B cell (primary cell): Measurements from ENCODE around the gene NECAP2. TPM values are rescaled to one million over a fixed set of nuclear protein-coding genes. Genes with fewer than 3 reads are reported as not detected.
"Not testable (repeated sequence)": the region's sequence is repeated elsewhere in the genome, so short reads cannot be mapped to it uniquely, and the experiment has no call there.

ENCODE experiments used
- ATAC-seq: fragments of 200-7000 bp; cut with Tn5 transposase; one replicate; pipeline ENCODE4 v1.10.0; 2021; ENCODE audit warnings: low read depth, mild to moderate bottlenecking, moderate number of reproducible peaks, moderate library complexity
- CTCF ChIA-PET: fragments of 350-600 bp; sonication (Branson Sonifier 250); formaldehyde crosslinking; loops from one replicate; lab custom pipeline; 2021; ENCODE audit warnings: antibody characterized with exemption, inconsistent platforms; lab: Charles Lee
- POLR2A ChIA-PET: fragments of 350-600 bp; sonication (Branson Sonifier 250); formaldehyde crosslinking; loops from one replicate; lab custom pipeline; 2021; ENCODE audit warnings: antibody characterized with exemption; lab: Charles Lee
- DNase-seq: peaks from one replicate; pipeline ENCODE4 v3.0.0; 2013
- H2AFZ ChIP-seq: 2 replicates; pipeline ENCODE4 v1.6.1; 2012; ENCODE audit warnings: mild to moderate bottlenecking, low read depth, low read length; ENCODE audit not compliant: insufficient read depth, poor library complexity, severe bottlenecking
- H3K27ac ChIP-seq, 2 donors: 1 replicate in 1 of 2; 2 replicates in 1 of 2; pipeline ENCODE4 v1.5.1; 2012 to 2013; ENCODE audit warnings: low read length in 2 of 2, mild to moderate bottlenecking in 2 of 2, moderate library complexity in 1 of 2
- H3K27me3 ChIP-seq, 4 experiments: fragments of 200-600 bp in 1 of 4; sonication (generic) in 1 of 4; replicated peaks in 1 of 4; 1 replicate in 2 of 4; 2 replicates in 2 of 4; pipeline versions ENCODE4 v1.6.1 to v1.7.0; 2013 to 2016; ENCODE audit warnings: low read length in 3 of 4, mild to moderate bottlenecking in 2 of 4, mixed read lengths in 1 of 4, moderate library complexity in 1 of 4; ENCODE audit not compliant: insufficient read depth in 4 of 4, control insufficient read depth in 3 of 4; ENCODE audit errors: control extremely low read depth in 1 of 4
- H3K36me3 ChIP-seq, 2 experiments: replicated peaks in 1 of 2; 1 replicate in 1 of 2; 2 replicates in 1 of 2; pipeline versions ENCODE4 v1.6.1 to v1.7.1; 2013; ENCODE audit warnings: low read length in 1 of 2; ENCODE audit not compliant: insufficient read depth in 2 of 2, control insufficient read depth in 1 of 2; ENCODE audit errors: control extremely low read depth in 1 of 2, extremely low read depth in 1 of 2
- H3K4me1 ChIP-seq, 2 donors: fragments of 200-600 bp in 1 of 2; sonication (generic) in 1 of 2; 1 replicate in 1 of 2; 2 replicates in 1 of 2; pipeline versions ENCODE4 v1.5.1 to v1.6.1; 2013 to 2017; ENCODE audit warnings: low read length in 2 of 2; ENCODE audit not compliant: control insufficient read depth in 2 of 2, insufficient read depth in 2 of 2
- H3K4me2 ChIP-seq: replicated peaks from 2 replicates; pipeline ENCODE3; 2012; ENCODE audit warnings: mild to moderate bottlenecking, low read depth, low read length; ENCODE audit not compliant: poor library complexity, severe bottlenecking
- H3K4me3 ChIP-seq, 5 experiments: fragments of 200-600 bp in 1 of 5; sonication (generic) in 1 of 5; 1 replicate in 3 of 5; 2 replicates in 2 of 5; pipeline versions ENCODE4 v1.5.1 to v1.7.0; 2011 to 2016; ENCODE audit warnings: low read length in 4 of 5, mild to moderate bottlenecking in 4 of 5, low read depth in 2 of 5, control low read depth in 1 of 5, moderate library complexity in 1 of 5; ENCODE audit not compliant: insufficient read depth in 1 of 5; ENCODE audit errors: control extremely low read depth in 1 of 5, extremely low read depth in 1 of 5
- H3K79me2 ChIP-seq: fragments of 200-600 bp; sonication (generic); one replicate; pipeline ENCODE4 v1.6.0; 2016; ENCODE audit warnings: low read length; ENCODE audit not compliant: control insufficient read depth, insufficient read depth
- H3K9ac ChIP-seq: fragments of 200-600 bp; sonication (generic); 2 replicates; pipeline ENCODE4 v1.6.1; 2017; ENCODE audit warnings: mild to moderate bottlenecking, low read length, moderate library complexity
- H3K9me3 ChIP-seq, 3 donors: one replicate each; pipeline versions ENCODE4 v1.6.1 to v1.7.1; 2013; ENCODE audit warnings: low read length in 2 of 3; ENCODE audit not compliant: control insufficient read depth in 2 of 3, insufficient read depth in 1 of 3; ENCODE audit errors: control extremely low read depth in 1 of 3
- H4K20me1 ChIP-seq: 2 replicates; pipeline ENCODE4 v1.6.0; 2012; ENCODE audit warnings: mild to moderate bottlenecking, low read length; ENCODE audit not compliant: insufficient read depth, control insufficient read depth, poor library complexity, severe bottlenecking
- H3K27ac Mint-ChIP-seq: one replicate; pipeline ENCODE4 v1.8.0; 2021; ENCODE audit warnings: mixed read lengths
- H3K27me3 Mint-ChIP-seq: one replicate; pipeline ENCODE4 v1.8.0; 2021; ENCODE audit warnings: mixed read lengths
- H3K4me1 Mint-ChIP-seq: one replicate; pipeline ENCODE4 v1.8.0; 2021; ENCODE audit warnings: mixed read lengths
- H3K4me3 Mint-ChIP-seq: one replicate; pipeline ENCODE4 v1.8.0; 2021; ENCODE audit warnings: mixed read lengths
- H3K9me3 Mint-ChIP-seq: one replicate; pipeline ENCODE4 v1.8.0; 2022; ENCODE audit warnings: mixed read lengths; ENCODE audit not compliant: insufficient read depth
- EZH2 ChIP-seq: IDR thresholded peaks from 2 replicates; pipeline ENCODE4 v1.6.1; 2012; ENCODE audit warnings: borderline replicate concordance, low read depth, mild to moderate bottlenecking, moderate library complexity, low read length; ENCODE audit not compliant: insufficient read depth, poor library complexity, severe bottlenecking
- WGBS: methylation state at CpG from one replicate; pipeline ENCODE4 v1.1.5; 2013; ENCODE audit warnings: missing lambda C conversion rate; ENCODE audit not compliant: insufficient coverage; 5-methylcytosine and 5-hydroxymethylcytosine counted together
- intact Hi-C: fragments of 100-400 bp; cut with micrococcal nuclease; formaldehyde crosslinking; loops from one replicate; pipeline ENCODE4 v1.10.0; 2022
- polyA plus RNA-seq: library from polyadenylated mRNA; depleted of rRNA; stranded (reverse); fragments of >200 nt; gene quantifications from 2 replicates; pipeline ENCODE4 v1.2.3, GENCODE V29; 2012
- total RNA-seq, 2 donors: library from RNA; stranded (reverse); fragments of 120-200 nt in 1 of 2; gene quantifications; 1 replicate in 1 of 2; 2 replicates in 1 of 2; pipeline versions ENCODE4 v1.2.3 to v1.2.4, GENCODE V29; 2013 to 2022
- TF ChIP-seq, protein P1 (sequence below): fragments of 200-600 bp; IDR thresholded peaks from one replicate; pipeline ENCODE4 v1.8.0; 2022; ENCODE audit warnings: antibody characterized with exemption, mild to moderate bottlenecking

Gene NECAP2
- total and polyA plus RNA-seq, 2 donors (not counting 1 experiment from before 2014, with no cell fraction given) = 77.3 to 81.5 TPM

DNA sequence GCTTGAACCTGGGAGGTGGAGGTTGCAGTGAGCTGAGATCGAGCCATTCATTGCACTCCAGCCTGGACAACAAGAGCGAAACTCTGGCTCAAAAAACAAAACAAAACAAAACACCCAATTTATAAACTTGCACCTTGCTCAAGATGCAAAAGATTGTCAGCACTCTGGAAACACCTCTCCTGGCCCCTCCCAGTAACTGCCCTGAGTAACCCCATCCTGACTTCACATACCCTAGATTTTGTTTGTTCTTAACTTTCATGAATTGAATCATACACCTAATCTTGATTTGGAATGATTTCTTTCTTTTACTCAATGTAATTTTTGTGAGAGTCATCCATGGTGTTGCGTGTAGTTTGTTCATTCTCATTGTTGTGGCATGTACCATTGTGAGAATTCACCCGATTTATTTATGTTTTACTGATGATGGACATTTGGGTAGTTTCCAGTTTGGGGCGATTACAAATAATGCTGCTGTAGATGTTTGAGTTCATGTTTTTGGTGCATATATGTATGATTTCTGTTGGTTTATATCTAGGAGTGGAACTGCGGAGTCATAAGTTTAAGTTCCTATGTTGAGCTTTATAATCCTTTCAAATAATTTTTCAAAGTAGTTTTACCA, 10.4 kb downstream of the NECAP2 start:
- CTCF ChIA-PET = interaction anchor here (2.7 kb wide), 1 partner anchor 11 kb away, joined by 17 read pairs; the partner anchor contains the start of gene NECAP2
- Mint-ChIP-seq H3K4me3 (no peak overlapping the region), H3K27me3 (no peaks in the 10 kb centered on the region), H3K4me1 (peaks cover 20% of the 10 kb centered on the region), H3K27ac (peak overlapping the region; percentile 63), H3K9me3 (no peaks in the 10 kb centered on the region)
- H3K27me3 ChIP-seq = no peaks in the 10 kb centered on the region
- no peak overlapping the region for H2AFZ ChIP-seq
- intact Hi-C loops = no loop called here
- no peak for TF ChIP-seq EZH2
- TF ChIP-seq, protein P1, sequence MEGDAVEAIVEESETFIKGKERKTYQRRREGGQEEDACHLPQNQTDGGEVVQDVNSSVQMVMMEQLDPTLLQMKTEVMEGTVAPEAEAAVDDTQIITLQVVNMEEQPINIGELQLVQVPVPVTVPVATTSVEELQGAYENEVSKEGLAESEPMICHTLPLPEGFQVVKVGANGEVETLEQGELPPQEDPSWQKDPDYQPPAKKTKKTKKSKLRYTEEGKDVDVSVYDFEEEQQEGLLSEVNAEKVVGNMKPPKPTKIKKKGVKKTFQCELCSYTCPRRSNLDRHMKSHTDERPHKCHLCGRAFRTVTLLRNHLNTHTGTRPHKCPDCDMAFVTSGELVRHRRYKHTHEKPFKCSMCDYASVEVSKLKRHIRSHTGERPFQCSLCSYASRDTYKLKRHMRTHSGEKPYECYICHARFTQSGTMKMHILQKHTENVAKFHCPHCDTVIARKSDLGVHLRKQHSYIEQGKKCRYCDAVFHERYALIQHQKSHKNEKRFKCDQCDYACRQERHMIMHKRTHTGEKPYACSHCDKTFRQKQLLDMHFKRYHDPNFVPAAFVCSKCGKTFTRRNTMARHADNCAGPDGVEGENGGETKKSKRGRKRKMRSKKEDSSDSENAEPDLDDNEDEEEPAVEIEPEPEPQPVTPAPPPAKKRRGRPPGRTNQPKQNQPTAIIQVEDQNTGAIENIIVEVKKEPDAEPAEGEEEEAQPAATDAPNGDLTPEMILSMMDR = no peak
- ATAC-seq = no peak
- no peak for DNase-seq
- POLR2A ChIA-PET = interaction anchor here (1.4 kb wide), 1 partner anchor 10 kb away, joined by 4 read pairs; the partner anchor contains the start of gene NECAP2
- H4K20me1 ChIP-seq = peaks cover 60% of the 10 kb centered on the region
- H3K27ac ChIP-seq = no peak overlapping the region
- WGBS = 86% methylated on average over 4 of the region's 6 CpGs
- no peak overlapping the region for H3K4me2 ChIP-seq
- peaks cover 0 to 6% of the 10 kb centered on the region in 2 donors for H3K4me1 ChIP-seq
- peaks cover 66% of the 10 kb centered on the region for H3K79me2 ChIP-seq
- H3K9ac ChIP-seq = no peak overlapping the region
- peaks cover 5 to 80% of the 10 kb centered on the region in 2 experiments for H3K36me3 ChIP-seq
- H3K4me3 ChIP-seq = no peak overlapping the region
- H3K9me3 ChIP-seq = no peaks in the 10 kb centered on the region

DNA sequence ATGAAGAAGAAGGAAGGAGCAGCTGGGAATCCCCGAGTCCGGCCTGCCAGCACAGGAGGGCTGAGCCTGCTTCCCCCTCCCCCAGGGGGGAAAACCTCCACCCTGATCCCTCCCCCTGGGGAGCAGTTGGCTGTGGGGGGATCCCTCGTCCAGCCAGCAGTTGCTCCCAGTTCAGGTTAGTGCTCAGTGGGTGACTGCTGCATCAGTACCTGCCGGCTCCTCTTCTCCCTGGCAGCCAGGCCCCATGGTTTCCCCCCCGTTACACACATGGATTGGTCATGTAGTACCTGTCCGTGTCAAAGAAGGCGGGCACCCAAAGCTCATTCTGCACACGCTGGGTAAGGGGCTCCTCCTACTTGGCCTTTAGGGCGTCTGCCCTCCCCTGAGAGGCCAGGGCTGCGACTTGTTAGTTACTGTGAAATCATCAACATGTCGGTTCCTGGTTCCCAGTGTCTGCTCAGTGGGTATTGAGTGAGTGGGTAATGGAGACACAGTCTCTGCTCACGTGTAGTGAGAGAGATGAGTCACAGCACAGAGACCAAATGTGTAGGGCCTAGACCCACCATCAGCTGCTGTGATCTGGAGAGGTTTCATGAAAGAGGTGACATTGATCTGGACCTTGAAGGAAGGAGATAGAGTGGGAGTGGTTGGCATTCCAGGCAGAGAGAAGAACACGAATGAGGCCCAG, 11.5 kb downstream of the NECAP2 start:
- ATAC-seq (peak; percentile 24), DNase-seq (peak; percentile 23)
- Histone ChIP-seq H3K4me3 (no peak overlapping the region), H3K9me3 (no peaks in the 10 kb centered on the region), H3K36me3 (peaks cover 6 to 82% of the 10 kb centered on the region in 2 experiments), H3K27ac (peak overlapping the region in 1 of 2 donors; percentile 34), H3K9ac (no peak overlapping the region), H3K27me3 (no peaks in the 10 kb centered on the region), H2AFZ (no peak overlapping the region), H3K4me1 (peaks cover 0 to 6% of the 10 kb centered on the region in 2 donors), H3K4me2 (no peak overlapping the region), H4K20me1 (peaks cover 57% of the 10 kb centered on the region), H3K79me2 (peaks cover 56% of the 10 kb centered on the region)
- ChIA-PET POLR2A (interaction anchor here (0.6 kb wide), 1 partner anchor 155 kb away, joined by 3 read pairs; no protein-coding TSS in a partner anchor), CTCF (interaction anchor here (0.9 kb wide), 1 partner anchor 13 kb away, joined by 3 read pairs; no protein-coding TSS in a partner anchor)
- intact Hi-C loops = no loop called here
- TF ChIP-seq EZH2 = no peak
- TF ChIP-seq, protein P1 = no peak
- no peak overlapping the region for H3K4me3 Mint-ChIP-seq
- peaks cover 20% of the 10 kb centered on the region for H3K4me1 Mint-ChIP-seq
- no peaks in the 10 kb centered on the region for H3K9me3 Mint-ChIP-seq
- H3K27ac Mint-ChIP-seq = peak overlapping the region; percentile 16
- no peaks in the 10 kb centered on the region for H3K27me3 Mint-ChIP-seq
- 84% methylated on average over 10 of the region's 13 CpGs for WGBS

DNA sequence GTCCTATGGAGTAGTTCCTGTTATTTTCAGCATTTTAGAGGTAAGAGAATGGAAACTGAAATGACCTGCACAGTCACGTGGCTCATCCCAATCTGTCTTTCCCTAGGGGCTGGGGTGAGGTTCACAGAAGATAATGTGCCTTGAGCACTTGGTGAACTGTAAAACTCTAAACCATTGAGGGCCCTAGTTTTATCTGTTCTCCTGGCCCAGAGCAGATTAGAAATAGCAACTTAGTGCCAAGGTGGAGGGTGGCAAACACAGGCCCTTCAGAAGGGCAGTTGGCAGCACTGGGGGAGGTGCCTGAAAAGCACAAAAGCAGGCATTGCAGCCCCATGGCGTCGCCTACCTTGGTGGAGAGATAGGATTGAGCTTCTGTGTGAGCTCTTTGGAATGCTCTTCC, 14.4 kb downstream of the NECAP2 start:
- CTCF ChIA-PET, H3K9me3 Mint-ChIP-seq, POLR2A ChIA-PET, H3K27ac Mint-ChIP-seq, ATAC-seq, H3K27me3 ChIP-seq, intact Hi-C loops, H3K9me3 ChIP-seq, DNase-seq, H3K4me3 ChIP-seq, H3K4me3 Mint-ChIP-seq, H3K9ac ChIP-seq, H2AFZ ChIP-seq, H3K27me3 Mint-ChIP-seq, H3K4me1 ChIP-seq, H3K27ac ChIP-seq, H3K4me2 ChIP-seq: not testable (repeated sequence)
- peaks cover 15% of the 10 kb centered on the region for H3K4me1 Mint-ChIP-seq
- 100% methylated on average over 3 of the region's 3 CpGs for WGBS
- peaks cover 28% of the 10 kb centered on the region for H4K20me1 ChIP-seq
- H3K79me2 ChIP-seq = peaks cover 27% of the 10 kb centered on the region
- peaks cover 13 to 79% of the 10 kb centered on the region in 2 experiments for H3K36me3 ChIP-seq
